SK-N-SH (cell line): ENCODE data around the gene WEE1. TPM values are rescaled to one million over a fixed set of nuclear protein-coding genes. Genes with fewer than 3 reads are reported as not detected.

Source experiments
- CTCF ChIA-PET: fragments of 300-600, 350-600 bp; formaldehyde crosslinking; extraction: SDS; loops from one replicate; lab custom pipeline; 2021; lab: Yijun Ruan, JAX
- POLR2A ChIA-PET: fragments of 350-600 bp; sonication (Branson Sonifier 250); formaldehyde crosslinking; extraction: SDS; loops from one replicate; lab custom pipeline; 2020; ENCODE audit warnings: antibody characterized with exemption, inconsistent platforms; lab: Yijun Ruan, JAX
- DNase-seq: peaks from one replicate; pipeline ENCODE4 v3.0.0; 2012
- H2AFZ ChIP-seq: fragments of 200-600 bp; sonication (generic); 2 replicates; pipeline ENCODE4 v1.8.1; 2016; ENCODE audit warnings: antibody characterized with exemption, mild to moderate bottlenecking, low read depth
- H3F3A ChIP-seq: fragments of 200-600 bp; sonication (generic); replicated peaks from 2 replicates; pipeline ENCODE3; 2016; ENCODE audit warnings: antibody characterized with exemption, mild to moderate bottlenecking; ENCODE audit not compliant: insufficient read depth
- H3K27ac ChIP-seq, 2 experiments: fragments of 200-500 bp in 1 of 2; fragments of 200-600 bp in 1 of 2; sonication (Bioruptor generic) in 1 of 2; sonication (generic), shearing (Covaris generic) in 1 of 2; 2 replicates each; pipeline versions ENCODE4 v1.5.1 to v1.6.1; 2014 to 2016; ENCODE audit warnings: low read depth in 2 of 2, inconsistent platforms in 1 of 2, low read length in 1 of 2, mild to moderate bottlenecking in 1 of 2, mixed read lengths in 1 of 2
- H3K27me3 ChIP-seq: fragments of 200-600 bp; sonication (generic), shearing (Covaris generic); 2 replicates; pipeline ENCODE4 v1.6.1; 2016; ENCODE audit warnings: mixed run types; ENCODE audit not compliant: insufficient read depth
- H3K36me3 ChIP-seq, 2 experiments: fragments of 200-500 bp in 1 of 2; fragments of 200-600 bp in 1 of 2; sonication (Bioruptor generic) in 1 of 2; sonication (generic) in 1 of 2; replicated peaks in 1 of 2; 2 replicates each; pipeline versions ENCODE3 to v1.5.1; 2014 to 2016; ENCODE audit warnings: low read length in 1 of 2, mild to moderate bottlenecking in 1 of 2; ENCODE audit not compliant: insufficient read depth in 2 of 2, control insufficient read depth in 1 of 2
- H3K4me1 ChIP-seq, 2 experiments: fragments of 200-500 bp in 1 of 2; fragments of 200-600 bp in 1 of 2; sonication (Bioruptor generic) in 1 of 2; sonication (generic), shearing (Covaris generic) in 1 of 2; 2 replicates each; pipeline versions ENCODE4 v1.5.1 to v1.6.1; 2014 to 2016; ENCODE audit warnings: low read depth in 1 of 2, low read length in 1 of 2, mixed run types in 1 of 2; ENCODE audit not compliant: insufficient read depth in 2 of 2, control insufficient read depth in 1 of 2
- H3K4me2 ChIP-seq: fragments of 200-600 bp; sonication (generic), shearing (Covaris generic); 2 replicates; pipeline ENCODE4 v1.6.1; 2017; ENCODE audit warnings: mixed run types
- H3K4me3 ChIP-seq, 2 experiments: fragments of 200-500 bp in 1 of 2; fragments of 200-600 bp in 1 of 2; sonication (Bioruptor generic) in 1 of 2; sonication (generic), shearing (Covaris generic) in 1 of 2; 2 replicates each; pipeline versions ENCODE4 v1.5.1 to v1.8.1; 2014 to 2016; ENCODE audit warnings: low read depth in 2 of 2, inconsistent platforms in 1 of 2, low read length in 1 of 2, mild to moderate bottlenecking in 1 of 2, mixed read lengths in 1 of 2, moderate library complexity in 1 of 2
- H3K79me2 ChIP-seq: fragments of 200-600 bp; sonication (generic); 2 replicates; pipeline ENCODE4 v1.8.1; 2017; ENCODE audit warnings: mild to moderate bottlenecking; ENCODE audit not compliant: insufficient read depth
- H3K9ac ChIP-seq: fragments of 200-600 bp; sonication (generic); 2 replicates; pipeline ENCODE4 v1.6.1; 2017; ENCODE audit warnings: mixed run types
- H3K9me2 ChIP-seq: fragments of 200-600 bp; sonication (generic); 2 replicates; pipeline ENCODE4 v1.6.1; 2017; ENCODE audit warnings: mixed run types
- H3K9me3 ChIP-seq: fragments of 200-600 bp; sonication (generic); 2 replicates; pipeline ENCODE4 v1.6.1; 2017; ENCODE audit warnings: mixed run types, mild to moderate bottlenecking, moderate library complexity
- H4K20me1 ChIP-seq: fragments of 200-600 bp; sonication (generic); 2 replicates; pipeline ENCODE4 v1.6.1; 2017; ENCODE audit warnings: mild to moderate bottlenecking, mixed run types; ENCODE audit not compliant: insufficient read depth
- CTCF ChIP-seq: fragments of 200-600 bp; sonication (generic); IDR thresholded peaks from 2 replicates; pipeline ENCODE4 v1.6.1; 2017; ENCODE audit warnings: antibody characterized with exemption, mild to moderate bottlenecking, moderate library complexity
- ELF1 ChIP-seq: IDR thresholded peaks from 2 replicates; pipeline ENCODE4 v1.4.0; 2012
- GABPA ChIP-seq: IDR thresholded peaks from 2 replicates; pipeline ENCODE4 v1.4.0; 2012; ENCODE audit warnings: low read depth, mild to moderate bottlenecking
- MEF2A ChIP-seq: IDR thresholded peaks from 2 replicates; pipeline ENCODE4 v1.4.0; 2012; ENCODE audit warnings: low read depth, borderline replicate concordance
- MXI1 ChIP-seq: IDR thresholded peaks from 2 replicates; pipeline ENCODE4 v1.6.1; 2012; ENCODE audit warnings: mild to moderate bottlenecking, low read depth, low read length, improper control_type of control experiment
- NRF1 ChIP-seq: IDR thresholded peaks from 2 replicates; pipeline ENCODE4 v1.6.1; 2012; ENCODE audit warnings: low read depth, mild to moderate bottlenecking, low read length
- POLR2AphosphoS5 ChIP-seq: IDR thresholded peaks from 2 replicates; pipeline ENCODE4 v1.6.1; 2012; ENCODE audit warnings: low read depth, low read length
- RFX5 ChIP-seq: IDR thresholded peaks from 2 replicates; pipeline ENCODE4 v1.6.1; 2012; ENCODE audit warnings: mild to moderate bottlenecking, improper control_type of control experiment, low read length
- TAF1 ChIP-seq: IDR thresholded peaks from 2 replicates; pipeline ENCODE4 v1.6.1; 2012; ENCODE audit warnings: low read depth, mild to moderate bottlenecking, low read length, moderate library complexity, borderline replicate concordance
- TEAD4 ChIP-seq: IDR thresholded peaks from 2 replicates; pipeline ENCODE4 v1.4.0; 2012; ENCODE audit warnings: mild to moderate bottlenecking, borderline replicate concordance; ENCODE audit not compliant: insufficient read depth
- ZBTB33 ChIP-seq: IDR thresholded peaks from 2 replicates; pipeline ENCODE4 v1.4.0; 2012; ENCODE audit warnings: low read depth, borderline replicate concordance
- WGBS: methylation state at CpG from one replicate; pipeline ENCODE4 v1.1.6; 2017; ENCODE audit warnings: low lambda C conversion rate; 5-methylcytosine and 5-hydroxymethylcytosine counted together
- polyA plus RNA-seq, 3 experiments: library from polyadenylated mRNA; depleted of rRNA; stranded (reverse); fragments of >200 nt; gene quantifications; 2 replicates each; pipeline ENCODE4 v1.2.3, GENCODE V29; 2012
- TF ChIP-seq, protein P1 (sequence below): IDR thresholded peaks from 2 replicates; pipeline ENCODE4 v1.4.0; 2012; ENCODE audit warnings: low read depth

Gene WEE1
- polyA plus RNA-seq, 1 of the 3 experiments (the other 2 are of a cell fraction): 16.9 TPM

- Histone ChIP-seq H3K4me2 (no peak overlapping the region), H3K79me2 (no peaks in the 10 kb centered on the region), H3K4me3 (no peak overlapping the region), H3K36me3 (no peaks in the 10 kb centered on the region), H4K20me1 (no peaks in the 10 kb centered on the region), H3K27me3 (no peaks in the 10 kb centered on the region), H3K9me3 (no peaks in the 10 kb centered on the region), H3K4me1 (no peaks in the 10 kb centered on the region), H3K9ac (no peak overlapping the region), H2AFZ (no peak overlapping the region), H3K27ac (no peak overlapping the region), H3K9me2 (no peaks in the 10 kb centered on the region), H3F3A (peaks cover 4% of the 10 kb centered on the region)
- no peak for DNase-seq
- ChIA-PET POLR2A (no interaction called here), CTCF (interaction anchor here (0.7 to 2.3 kb wide), 2 partner anchors 14 kb away, joined by 3 to 6 read pairs; no protein-coding TSS in a partner anchor)
- WGBS: 87% methylated on average over 12 of the region's 12 CpGs
- TF ChIP-seq TAF1 (no peak), TEAD4 (no peak), MEF2A (no peak), MXI1 (no peak), ZBTB33 (no peak), GABPA (no peak), POLR2AphosphoS5 (no peak), ELF1 (no peak)
These were observed 53.3 kb downstream of the WEE1 start for GRCh38 chr11:9626496-9627394.

DNA sequence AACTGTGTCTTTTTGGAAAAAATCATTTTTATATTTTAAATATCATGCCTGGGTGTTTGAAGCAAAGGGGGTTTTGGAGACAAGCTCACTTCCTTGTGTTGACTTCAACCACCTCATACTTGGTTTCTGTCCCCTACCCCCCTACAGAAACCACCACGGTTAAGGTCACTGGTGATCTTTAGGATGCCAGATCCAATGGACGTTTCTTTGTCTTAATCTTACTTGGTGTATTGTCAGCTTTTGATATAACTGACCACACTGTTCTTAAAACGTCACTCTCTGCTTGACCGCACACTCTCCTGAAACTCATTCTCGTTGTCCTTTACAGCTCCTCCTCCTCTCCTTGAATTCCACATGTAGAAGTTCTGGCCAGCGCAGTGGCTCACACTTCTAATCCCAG is 55.6 kb downstream of the WEE1 start:
- Histone ChIP-seq H3K27ac (no peak overlapping the region), H3K4me1 (no peaks in the 10 kb centered on the region), H3K27me3 (no peaks in the 10 kb centered on the region), H3K9me2 (no peaks in the 10 kb centered on the region), H3F3A (peaks cover 4% of the 10 kb centered on the region), H4K20me1 (no peaks in the 10 kb centered on the region), H3K4me2 (no peak overlapping the region), H3K9ac (no peak overlapping the region), H3K9me3 (no peaks in the 10 kb centered on the region), H3K79me2 (no peaks in the 10 kb centered on the region), H3K36me3 (no peaks in the 10 kb centered on the region), H3K4me3 (no peak overlapping the region), H2AFZ (no peak overlapping the region)
- CTCF ChIA-PET: interaction anchor here (0.8 to 1.8 kb wide), 3 partner anchors 10 to 15 kb away, joined by 3 read pairs; no protein-coding TSS in a partner anchor
- no peak for DNase-seq
- POLR2A ChIA-PET: no interaction called here
- WGBS: 78% methylated on average over 6 of the region's 6 CpGs
- TF ChIP-seq NRF1 (no peak), TEAD4 (no peak), MEF2A (no peak), CTCF (no peak), RFX5 (no peak)
- TF ChIP-seq, protein P1, sequence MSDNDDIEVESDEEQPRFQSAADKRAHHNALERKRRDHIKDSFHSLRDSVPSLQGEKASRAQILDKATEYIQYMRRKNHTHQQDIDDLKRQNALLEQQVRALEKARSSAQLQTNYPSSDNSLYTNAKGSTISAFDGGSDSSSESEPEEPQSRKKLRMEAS: no peak
